ENCODE results near the gene FPR1.

- TF ChIP-seq, protein P1, sequence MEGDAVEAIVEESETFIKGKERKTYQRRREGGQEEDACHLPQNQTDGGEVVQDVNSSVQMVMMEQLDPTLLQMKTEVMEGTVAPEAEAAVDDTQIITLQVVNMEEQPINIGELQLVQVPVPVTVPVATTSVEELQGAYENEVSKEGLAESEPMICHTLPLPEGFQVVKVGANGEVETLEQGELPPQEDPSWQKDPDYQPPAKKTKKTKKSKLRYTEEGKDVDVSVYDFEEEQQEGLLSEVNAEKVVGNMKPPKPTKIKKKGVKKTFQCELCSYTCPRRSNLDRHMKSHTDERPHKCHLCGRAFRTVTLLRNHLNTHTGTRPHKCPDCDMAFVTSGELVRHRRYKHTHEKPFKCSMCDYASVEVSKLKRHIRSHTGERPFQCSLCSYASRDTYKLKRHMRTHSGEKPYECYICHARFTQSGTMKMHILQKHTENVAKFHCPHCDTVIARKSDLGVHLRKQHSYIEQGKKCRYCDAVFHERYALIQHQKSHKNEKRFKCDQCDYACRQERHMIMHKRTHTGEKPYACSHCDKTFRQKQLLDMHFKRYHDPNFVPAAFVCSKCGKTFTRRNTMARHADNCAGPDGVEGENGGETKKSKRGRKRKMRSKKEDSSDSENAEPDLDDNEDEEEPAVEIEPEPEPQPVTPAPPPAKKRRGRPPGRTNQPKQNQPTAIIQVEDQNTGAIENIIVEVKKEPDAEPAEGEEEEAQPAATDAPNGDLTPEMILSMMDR (IDR thresholded peaks at IDR 0.05) = no peak
- no peak for TF ChIP-seq POLR2A (IDR thresholded peaks at IDR 0.05)
Measured at GRCh38 chr19:51779703-51780102, 28.0 kb upstream of the FPR1 start.

Measured in transverse colon (tissue), 3 donors.